PC-3 (cell line): Measurements from ENCODE around the gene ADAM11.

Experiments
- EZH2 ChIP-seq: fragments of 300-600 bp; sonication (generic); IDR thresholded peaks from one replicate; pipeline ENCODE4 v1.6.1; 2017; ENCODE audit warnings: antibody characterized with exemption, mild to moderate bottlenecking, low read length; ENCODE audit not compliant: unreplicated experiment
- EZH2phosphoT487 ChIP-seq: fragments of 300-600 bp; sonication (generic); IDR thresholded peaks from 2 replicates; pipeline ENCODE4 v1.6.1; 2018; ENCODE audit warnings: mild to moderate bottlenecking, antibody characterized with exemption, low read length, borderline replicate concordance
- TF ChIP-seq, protein P1 (sequence below): fragments of 300-600 bp; sonication (generic); conservative IDR thresholded peaks from 2 replicates; pipeline ENCODE4 v1.5.1; 2017; ENCODE audit warnings: antibody characterized with exemption, low read depth, mild to moderate bottlenecking, low read length

DNA sequence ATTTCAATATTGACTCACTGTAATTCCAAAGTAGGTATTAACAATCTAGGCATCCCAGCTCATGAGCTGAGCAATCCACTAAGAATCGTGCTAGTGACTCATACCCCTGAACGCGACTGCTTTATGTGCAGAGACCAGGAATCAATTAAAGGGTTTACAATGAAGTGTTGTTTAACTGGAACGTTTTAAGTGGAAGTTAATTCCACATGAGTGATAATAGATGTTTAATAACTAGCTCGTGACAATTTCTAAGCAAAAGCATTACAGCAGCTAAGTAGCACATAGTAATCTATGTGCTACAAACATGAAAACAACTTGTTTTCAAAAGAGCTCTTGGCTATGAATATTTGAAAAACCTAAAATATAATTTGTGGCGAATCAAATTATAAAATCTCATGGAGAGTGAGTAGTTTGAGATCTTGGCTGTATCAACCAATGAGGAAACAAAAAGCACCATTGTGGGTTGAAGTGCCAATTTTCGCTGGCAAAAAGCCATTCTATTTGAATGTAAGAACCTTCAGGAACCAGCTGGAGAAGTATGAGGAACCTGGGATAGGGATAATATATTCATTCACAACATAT is 61.9 kb downstream of the ADAM11 start:
- no peak for TF ChIP-seq EZH2
- TF ChIP-seq, protein P1, sequence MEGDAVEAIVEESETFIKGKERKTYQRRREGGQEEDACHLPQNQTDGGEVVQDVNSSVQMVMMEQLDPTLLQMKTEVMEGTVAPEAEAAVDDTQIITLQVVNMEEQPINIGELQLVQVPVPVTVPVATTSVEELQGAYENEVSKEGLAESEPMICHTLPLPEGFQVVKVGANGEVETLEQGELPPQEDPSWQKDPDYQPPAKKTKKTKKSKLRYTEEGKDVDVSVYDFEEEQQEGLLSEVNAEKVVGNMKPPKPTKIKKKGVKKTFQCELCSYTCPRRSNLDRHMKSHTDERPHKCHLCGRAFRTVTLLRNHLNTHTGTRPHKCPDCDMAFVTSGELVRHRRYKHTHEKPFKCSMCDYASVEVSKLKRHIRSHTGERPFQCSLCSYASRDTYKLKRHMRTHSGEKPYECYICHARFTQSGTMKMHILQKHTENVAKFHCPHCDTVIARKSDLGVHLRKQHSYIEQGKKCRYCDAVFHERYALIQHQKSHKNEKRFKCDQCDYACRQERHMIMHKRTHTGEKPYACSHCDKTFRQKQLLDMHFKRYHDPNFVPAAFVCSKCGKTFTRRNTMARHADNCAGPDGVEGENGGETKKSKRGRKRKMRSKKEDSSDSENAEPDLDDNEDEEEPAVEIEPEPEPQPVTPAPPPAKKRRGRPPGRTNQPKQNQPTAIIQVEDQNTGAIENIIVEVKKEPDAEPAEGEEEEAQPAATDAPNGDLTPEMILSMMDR, result no peak
- TF ChIP-seq EZH2phosphoT487, result no peak
